ELF-1 (cell line): ENCODE measurements around the gene PHKA1.
"Not testable (repeated sequence)": the region's sequence is repeated elsewhere in the genome, so short reads cannot be mapped to it uniquely, and the experiment has no call there.

Experiments used
- DNase-seq: peaks from one replicate; pipeline ENCODE4 v3.0.0-alpha.2; 2016; ENCODE audit warnings: low read depth, low spot score

The PHKA1 gene

GRCh38 chrX:72669508-72669907 lies 44.6 kb downstream of the PHKA1 start:
- DNase-seq, result not testable (repeated sequence)

GRCh38 chrX:72666451-72666850 lies 47.7 kb downstream of the PHKA1 start:
- DNase-seq, result no peak

GRCh38 chrX:72663737-72664136 lies 50.4 kb downstream of the PHKA1 start:
- no peak for DNase-seq

- DNase-seq, result no peak
These were observed 51.9 kb downstream of the PHKA1 start for GRCh38 chrX:72662020-72662747.

- DNase-seq, result no peak
These were observed 54.4 kb downstream of the PHKA1 start for GRCh38 chrX:72659723-72660122.

- no peak for DNase-seq
These were observed 62.0 kb downstream of the PHKA1 start for GRCh38 chrX:72652082-72652481.

- DNase-seq, result no peak
These were observed 69.2 kb downstream of the PHKA1 start for GRCh38 chrX:72644946-72645345.

- DNase-seq, result no peak
These were observed 72.5 kb downstream of the PHKA1 start for GRCh38 chrX:72641611-72642010.

- DNase-seq, result no peak
These were observed 78.2 kb downstream of the PHKA1 start for GRCh38 chrX:72635930-72636329.

GRCh38 chrX:72634331-72634730 lies 79.8 kb downstream of the PHKA1 start:
- DNase-seq, result no peak

GRCh38 chrX:72630185-72630584 lies 83.9 kb downstream of the PHKA1 start:
- DNase-seq, result no peak

- no peak for DNase-seq
These were observed 89.9 kb downstream of the PHKA1 start for GRCh38 chrX:72624194-72624593.

- DNase-seq, result no peak
These were observed 92.3 kb downstream of the PHKA1 start for GRCh38 chrX:72621625-72622485.

GRCh38 chrX:72621163-72621562 lies 92.9 kb downstream of the PHKA1 start:
- DNase-seq, result no peak

- DNase-seq, result peak; percentile 6
These were observed 93.5 kb downstream of the PHKA1 start for GRCh38 chrX:72620550-72621145.

GRCh38 chrX:72609313-72609712 lies 104.8 kb downstream of the PHKA1 start:
- no peak for DNase-seq

GRCh38 chrX:72604705-72605104 lies 109.4 kb downstream of the PHKA1 start:
- DNase-seq, result no peak

- no peak for DNase-seq
These were observed 110.0 kb downstream of the PHKA1 start for GRCh38 chrX:72604112-72604511.

GRCh38 chrX:72591038-72591437 lies 123.1 kb downstream of the PHKA1 start:
- not testable (repeated sequence) for DNase-seq

- DNase-seq, result no peak
These were observed 129.9 kb downstream of the PHKA1 start for GRCh38 chrX:72584163-72584562.

GRCh38 chrX:72576141-72576894 lies 137.8 kb downstream of the PHKA1 start:
- DNase-seq, result no peak

GRCh38 chrX:72573158-72573511 lies 141.0 kb downstream of the PHKA1 start:
- no peak for DNase-seq
